H1 (cell line): ENCODE data around the gene GOLIM4. TPM values are rescaled to one million over a fixed set of nuclear protein-coding genes. Genes with fewer than 3 reads are reported as not detected.

Source experiments
- CTCF ChIA-PET: fragments of 300-600 bp; sonication (Branson Sonifier 250); formaldehyde crosslinking; loops from one replicate; lab custom pipeline; 2021; ENCODE audit not compliant: partially characterized antibody; lab: Charles Lee
- POLR2A ChIA-PET: fragments of 300-600 bp; sonication (Branson Sonifier 250); formaldehyde crosslinking; loops from one replicate; lab custom pipeline; 2021; ENCODE audit warnings: inconsistent platforms; ENCODE audit not compliant: partially characterized antibody; lab: Charles Lee
- DNase-seq, 2 experiments: peaks; one replicate each; pipeline versions ENCODE4 v3.0.0 to v3.0.0-alpha.2; 2010 to 2022; ENCODE audit warnings: low spot score in 2 of 2, low read depth in 1 of 2, mixed read lengths in 1 of 2
- FAIRE-seq: peaks from 2 replicates; lab custom pipeline; 2011; peaks lifted over from hg19 to GRCh38; lab: Jason Lieb, UNC
- H2AFZ ChIP-seq: 2 replicates; pipeline ENCODE4 v1.8.1; 2012; ENCODE audit warnings: low read length, inconsistent platforms
- H2AK5ac ChIP-seq: 2 replicates; pipeline ENCODE4 v1.6.1; 2013; ENCODE audit warnings: low read depth, low read length
- H2BK120ac ChIP-seq: replicated peaks from 2 replicates; pipeline ENCODE3; 2013; ENCODE audit warnings: low read depth, low read length, inconsistent platforms
- H2BK12ac ChIP-seq: 2 replicates; pipeline ENCODE4 v1.6.1; 2013; ENCODE audit warnings: low read depth, low read length
- H2BK15ac ChIP-seq: 2 replicates; pipeline ENCODE4 v1.6.1; 2013; ENCODE audit warnings: low read length
- H2BK20ac ChIP-seq: 2 replicates; pipeline ENCODE4 v1.6.1; 2013; ENCODE audit warnings: low read length
- H2BK5ac ChIP-seq: 2 replicates; pipeline ENCODE4 v1.6.1; 2013; ENCODE audit warnings: low read depth, low read length
- H3K14ac ChIP-seq: 2 replicates; pipeline ENCODE4 v1.6.1; 2013; ENCODE audit warnings: inconsistent platforms; ENCODE audit not compliant: insufficient read length
- H3K18ac ChIP-seq: 2 replicates; pipeline ENCODE4 v1.6.1; 2013; ENCODE audit warnings: low read length; ENCODE audit errors: extremely low read depth
- H3K23ac ChIP-seq: 2 replicates; pipeline ENCODE4 v1.6.1; 2013; ENCODE audit warnings: inconsistent platforms; ENCODE audit not compliant: insufficient read length
- H3K23me2 ChIP-seq: 2 replicates; pipeline ENCODE4 v1.6.1; 2013; ENCODE audit warnings: low read depth, low read length
- H3K27ac ChIP-seq: 2 replicates; pipeline ENCODE4 v1.6.1; 2011; ENCODE audit warnings: low read depth, low read length, inconsistent platforms
- H3K27me3 ChIP-seq, 4 experiments: replicated peaks in 1 of 4; 1 replicate in 1 of 4; 2 replicates in 3 of 4; pipeline versions ENCODE4 v1.6.1 to v1.8.1; 2011 to 2013; ENCODE audit warnings: low read length in 3 of 4, mild to moderate bottlenecking in 3 of 4, inconsistent platforms in 2 of 4, mixed read lengths in 2 of 4, moderate library complexity in 1 of 4; ENCODE audit not compliant: control insufficient read depth in 3 of 4, insufficient read depth in 3 of 4; ENCODE audit errors: extremely low read depth in 1 of 4
- H3K36me3 ChIP-seq, 4 experiments: 2 replicates each; pipeline versions ENCODE4 v1.6.1 to v1.8.1; 2011 to 2013; ENCODE audit warnings: mild to moderate bottlenecking in 4 of 4, low read length in 3 of 4, moderate library complexity in 2 of 4, control low read depth in 1 of 4, inconsistent platforms in 1 of 4; ENCODE audit not compliant: insufficient read depth in 4 of 4, control insufficient read depth in 2 of 4
- H3K4ac ChIP-seq: replicated peaks from 2 replicates; pipeline ENCODE3; 2013; ENCODE audit warnings: low read length, low read depth, mixed read lengths, inconsistent platforms; ENCODE audit not compliant: insufficient read length
- H3K4me1 ChIP-seq, 4 experiments: replicated peaks in 1 of 4; 1 replicate in 1 of 4; 2 replicates in 3 of 4; pipeline versions ENCODE4 v1.6.1 to v1.8.1; 2011 to 2013; ENCODE audit warnings: low read length in 3 of 4, inconsistent platforms in 2 of 4, mixed read lengths in 1 of 4; ENCODE audit not compliant: insufficient read depth in 4 of 4, control insufficient read depth in 3 of 4
- H3K4me2 ChIP-seq, 2 experiments: 2 replicates each; pipeline versions ENCODE4 v1.6.1 to v1.8.1; 2011 to 2013; ENCODE audit warnings: low read depth in 2 of 2, low read length in 2 of 2, control low read depth in 1 of 2, inconsistent platforms in 1 of 2, mild to moderate bottlenecking in 1 of 2; ENCODE audit not compliant: insufficient read depth in 1 of 2
- H3K4me3 ChIP-seq, 4 experiments: fragments of 200-600, 300-600 bp in 1 of 4; sonication (generic), shearing (Covaris generic), sonication (Bioruptor Twin) in 1 of 4; 2 replicates each; pipeline versions ENCODE4 v1.5.1 to v1.8.1; 2011 to 2016; ENCODE audit warnings: low read length in 4 of 4, low read depth in 3 of 4, control low read depth in 2 of 4, inconsistent platforms in 2 of 4, mild to moderate bottlenecking in 2 of 4, mixed read lengths in 1 of 4, moderate library complexity in 1 of 4; ENCODE audit not compliant: insufficient read depth in 2 of 4; ENCODE audit errors: extremely low read depth in 1 of 4
- H3K56ac ChIP-seq: replicated peaks from 2 replicates; pipeline ENCODE3; 2013; ENCODE audit warnings: low read depth, mild to moderate bottlenecking, mixed read lengths, low read length, inconsistent platforms; ENCODE audit not compliant: insufficient read length
- H3K79me1 ChIP-seq: 2 replicates; pipeline ENCODE4 v1.6.1; 2013; ENCODE audit warnings: low read depth, low read length, control low read depth
- H3K79me2 ChIP-seq, 2 experiments: 2 replicates each; pipeline versions ENCODE4 v1.6.1 to v1.8.1; 2012 to 2013; ENCODE audit warnings: low read length in 2 of 2, mild to moderate bottlenecking in 2 of 2, inconsistent platforms in 1 of 2; ENCODE audit not compliant: insufficient read depth in 2 of 2, control insufficient read depth in 1 of 2
- H3K9ac ChIP-seq, 4 experiments: replicated peaks in 1 of 4; 1 replicate in 1 of 4; 2 replicates in 3 of 4; pipeline versions ENCODE4 v1.6.1 to v1.8.1; 2011 to 2013; ENCODE audit warnings: low read depth in 3 of 4, low read length in 3 of 4, control low read depth in 2 of 4, mild to moderate bottlenecking in 2 of 4, moderate library complexity in 2 of 4, inconsistent platforms in 1 of 4; ENCODE audit errors: extremely low read depth in 1 of 4
- H3K9me3 ChIP-seq, 2 experiments: 2 replicates each; pipeline versions ENCODE4 v1.6.1 to v1.8.1; 2012 to 2013; ENCODE audit warnings: mild to moderate bottlenecking in 2 of 2, moderate library complexity in 2 of 2, control low read depth in 1 of 2, inconsistent platforms in 1 of 2, low read depth in 1 of 2, low read length in 1 of 2, mixed read lengths in 1 of 2; ENCODE audit not compliant: insufficient read depth in 2 of 2
- H4K20me1 ChIP-seq, 2 experiments: replicated peaks in 1 of 2; 2 replicates each; pipeline versions ENCODE3 to v1.8.1; 2011 to 2013; ENCODE audit warnings: inconsistent platforms in 2 of 2, low read length in 2 of 2, mild to moderate bottlenecking in 1 of 2; ENCODE audit not compliant: insufficient read depth in 2 of 2, control insufficient read depth in 1 of 2
- H4K5ac ChIP-seq: 2 replicates; pipeline ENCODE4 v1.6.1; 2013; ENCODE audit warnings: low read length, low read depth, mixed read lengths, inconsistent platforms; ENCODE audit not compliant: insufficient read length
- H4K8ac ChIP-seq: 2 replicates; pipeline ENCODE4 v1.8.0; 2013; ENCODE audit warnings: mild to moderate bottlenecking, moderate library complexity, low read length, inconsistent platforms; ENCODE audit not compliant: insufficient read depth; ENCODE audit errors: extremely low read depth
- H4K91ac ChIP-seq: replicated peaks from 2 replicates; pipeline ENCODE3; 2013; ENCODE audit warnings: low read length, mixed read lengths, inconsistent platforms; ENCODE audit not compliant: insufficient read length
- ASH2L ChIP-seq: fragments of 200-600, 300-600 bp; sonication (generic); IDR thresholded peaks from one replicate; pipeline ENCODE4 v1.7.1; 2017; ENCODE audit warnings: low read length
- CHD2 ChIP-seq: IDR thresholded peaks from 2 replicates; pipeline ENCODE4 v1.6.1; 2012; ENCODE audit warnings: low read length, improper control_type of control experiment
- HDAC6 ChIP-seq: IDR thresholded peaks from one replicate; pipeline ENCODE4 v1.7.1; 2012; ENCODE audit warnings: low read depth, mild to moderate bottlenecking, inconsistent platforms, low read length, moderate library complexity
- KDM1A ChIP-seq: fragments of 200-600, 300-600 bp; sonication (generic); IDR thresholded peaks from 2 replicates; pipeline ENCODE4 v1.7.1; 2016; ENCODE audit warnings: mild to moderate bottlenecking, low read length, borderline replicate concordance
- NRF1 ChIP-seq: IDR thresholded peaks from 2 replicates; pipeline ENCODE4 v1.6.1; 2011; ENCODE audit warnings: mild to moderate bottlenecking, low read depth, low read length, improper control_type of control experiment
- RFX5 ChIP-seq: IDR thresholded peaks from 2 replicates; pipeline ENCODE4 v1.6.1; 2011; ENCODE audit warnings: low read depth, low read length, improper control_type of control experiment, borderline replicate concordance
- SIN3A ChIP-seq, 2 experiments: IDR thresholded peaks in 1 of 2; conservative IDR thresholded peaks in 1 of 2; 2 replicates each; pipeline ENCODE4 v1.6.1; 2011 to 2012; ENCODE audit warnings: low read length in 2 of 2, improper control_type of control experiment in 1 of 2, low read depth in 1 of 2, mild to moderate bottlenecking in 1 of 2
- SP1 ChIP-seq: IDR thresholded peaks from 2 replicates; pipeline ENCODE4 v1.6.1; 2011; ENCODE audit warnings: low read depth, low read length
- YY1 ChIP-seq: IDR thresholded peaks from 2 replicates; pipeline ENCODE4 v1.6.1; 2011; ENCODE audit warnings: low read depth, mild to moderate bottlenecking, low read length
- WGBS, 2 experiments: shearing (Covaris generic) in 1 of 2; methylation state at CpG; one replicate each; pipeline versions ENCODE4 v1.1.6 to v1.1.7; 2013 to 2015; ENCODE audit warnings: low lambda C conversion rate in 2 of 2, mixed read lengths in 2 of 2, inconsistent platforms in 1 of 2, low coverage in 1 of 2, missing lambda C conversion rate in 1 of 2; ENCODE audit not compliant: insufficient replicate concordance in 2 of 2, insufficient coverage in 1 of 2, insufficient read length in 1 of 2; ENCODE audit errors: extremely low coverage in 1 of 2, missing lambda C conversion rate in 1 of 2; 5-methylcytosine and 5-hydroxymethylcytosine counted together
- polyA plus RNA-seq, 7 experiments: library from polyadenylated mRNA; depleted of rRNA in 3 of 7; stranded (reverse) in 5 of 7; unstranded in 2 of 7; fragments of >200 nt in 5 of 7; fragments of 200-250 nt in 2 of 7; gene quantifications; 1 replicate in 5 of 7; 2 replicates in 1 of 7; 4 replicates in 1 of 7; pipeline versions ENCODE4 v1.2.1 to v1.2.3, GENCODE V29; 2011 to 2013; ENCODE audit warnings: missing spikeins in 2 of 7, mixed read lengths in 2 of 7
- total RNA-seq: library from RNA; stranded (reverse); fragmentation: NEBNext Ultra II Directional; extraction: Animal tissue kit (Norgen Biotek cat#: 25700); gene quantifications from 2 replicates; pipeline ENCODE4 v1.2.1, GENCODE V29; 2021
- TF ChIP-seq, protein P1 (sequence below): IDR thresholded peaks from 2 replicates; pipeline ENCODE4 v1.6.1; 2012; ENCODE audit warnings: inconsistent platforms
- TF ChIP-seq, protein P2 (sequence below): IDR thresholded peaks from 2 replicates; pipeline ENCODE4 v1.6.1; 2012; ENCODE audit warnings: inconsistent platforms

Gene GOLIM4
- total and polyA plus RNA-seq, 2 of the 8 experiments (the other 6 are each of a cell fraction or from before 2014, with no cell fraction given) = 5.6 to 29.7 TPM

DNA sequence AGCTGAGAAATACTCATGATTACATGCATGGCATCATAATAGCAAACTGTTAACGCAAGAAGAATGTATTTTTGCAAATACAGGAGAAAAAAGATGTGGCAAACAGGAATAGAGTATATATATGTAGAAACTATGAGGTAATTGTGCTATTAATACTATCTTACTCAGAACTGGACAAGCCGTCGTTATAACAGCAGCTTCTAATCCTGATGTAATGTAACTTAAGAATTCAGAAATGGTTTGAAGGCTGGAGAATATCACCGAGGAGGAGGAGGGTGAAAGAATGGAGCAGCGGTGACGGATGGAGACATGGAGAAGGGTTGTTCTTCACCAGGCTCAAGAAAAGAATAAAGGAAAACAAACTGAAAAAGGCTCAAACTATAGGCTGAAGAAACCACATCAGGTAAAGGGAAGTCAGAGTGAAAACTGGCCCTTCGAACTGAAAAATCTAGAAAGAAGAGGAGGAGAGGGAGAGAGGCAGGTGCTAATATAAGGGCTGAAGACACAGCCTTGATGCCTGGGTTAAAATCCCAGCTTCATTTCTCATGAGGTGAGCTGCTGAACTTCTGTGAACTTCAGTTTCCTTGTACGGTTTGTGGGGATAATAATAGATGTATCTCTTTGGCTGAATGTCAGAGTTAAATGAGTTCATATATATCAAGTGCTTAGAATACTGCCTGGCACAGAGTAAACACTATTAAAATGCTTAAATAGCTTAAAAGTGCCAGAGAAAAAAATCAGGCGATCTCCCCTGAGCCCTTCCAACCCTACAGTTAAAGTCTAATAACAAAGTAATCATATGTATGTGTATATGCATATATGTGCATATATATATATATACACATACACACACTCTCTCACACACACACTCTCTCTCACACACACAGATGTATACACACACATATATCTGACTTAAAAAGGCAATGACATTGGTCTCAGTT lies 43.9 kb downstream of the GOLIM4 start:
- Histone ChIP-seq H4K91ac (no peak overlapping the region), H2BK120ac (no peak overlapping the region), H3K18ac (no peak overlapping the region), H3K36me3 (no peaks in the 10 kb centered on the region; a peak in 2 of 8 replicates), H3K4ac (no peak overlapping the region), H4K5ac (no peak overlapping the region), H3K79me2 (peaks cover 0 to 19% of the 10 kb centered on the region in 2 experiments; a peak in 2 of 4 replicates), H3K4me2 (no peak overlapping the region), H3K4me1 (peaks cover 0 to 3% (median under 1%) of the 10 kb centered on the region in 4 experiments; a peak in 2 of 7 replicates), H4K8ac (no peak overlapping the region), H3K14ac (no peak overlapping the region), H3K23me2 (0 out of 2 replicates have a peak, but pooled peaks cover 1% of the 10 kb centered on the region), H2BK15ac (no peak overlapping the region), H4K20me1 (no peaks in the 10 kb centered on the region), H3K4me3 (no peak overlapping the region), H3K79me1 (0 out of 2 replicates have a peak, but pooled peaks cover 4% of the 10 kb centered on the region), H3K27me3 (no peaks in the 10 kb centered on the region), H2AFZ (no peak overlapping the region), H2BK5ac (no peak overlapping the region), H2AK5ac (no peak overlapping the region), H3K9ac (no peak overlapping the region), H3K27ac (no peak overlapping the region), H3K23ac (no peak overlapping the region), H2BK20ac (no peak overlapping the region), H2BK12ac (no peak overlapping the region), H3K56ac (no peak overlapping the region), H3K9me3 (peaks cover 4 to 8% of the 10 kb centered on the region in 2 experiments; a peak in 2 of 4 replicates)
- WGBS, 2 experiments = 92% methylated on average over 9 of the region's 9 CpGs; no CpG with 5 or more reads in 1 of the 2 experiments
- ChIA-PET POLR2A (no interaction called here), CTCF (interaction anchor here (0.6 to 2.8 kb wide), 11 partner anchors 8 to 795 kb away, joined by 3 to 32 read pairs (median 6); no protein-coding TSS in a partner anchor)
- DNase-seq (no peak), FAIRE-seq (no peak)
- TF ChIP-seq CHD2 (no peak), NRF1 (no peak), SP1 (no peak), SIN3A (conservative IDR thresholded peaks at IDR 0.05 in 1 of 2, IDR thresholded peaks at IDR 0.05 in 1 of 2; ENCODE audit: low read depth in 1 of 2, low read length in 2 of 2) (no peak), KDM1A (no peak), HDAC6 (no peak), YY1 (no peak), ASH2L (no peak), RFX5 (no peak)
- TF ChIP-seq, protein P1, sequence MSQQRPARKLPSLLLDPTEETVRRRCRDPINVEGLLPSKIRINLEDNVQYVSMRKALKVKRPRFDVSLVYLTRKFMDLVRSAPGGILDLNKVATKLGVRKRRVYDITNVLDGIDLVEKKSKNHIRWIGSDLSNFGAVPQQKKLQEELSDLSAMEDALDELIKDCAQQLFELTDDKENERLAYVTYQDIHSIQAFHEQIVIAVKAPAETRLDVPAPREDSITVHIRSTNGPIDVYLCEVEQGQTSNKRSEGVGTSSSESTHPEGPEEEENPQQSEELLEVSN = no peak
- TF ChIP-seq, protein P2, sequence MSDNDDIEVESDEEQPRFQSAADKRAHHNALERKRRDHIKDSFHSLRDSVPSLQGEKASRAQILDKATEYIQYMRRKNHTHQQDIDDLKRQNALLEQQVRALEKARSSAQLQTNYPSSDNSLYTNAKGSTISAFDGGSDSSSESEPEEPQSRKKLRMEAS = no peak
